HG02852 (cell line): ENCODE measurements around the gene TMEM117.
"Not testable (repeated sequence)": the region's sequence is repeated elsewhere in the genome, so short reads cannot be mapped to it uniquely, and the experiment has no call there.

Source experiments
- ATAC-seq: cut with Tn5 transposase; IDR thresholded peaks from one replicate; pipeline ENCODE4 v1.9.1; 2021; ENCODE audit warnings: mild to moderate bottlenecking, moderate library complexity; ENCODE audit not compliant: unreplicated experiment

Gene TMEM117

DNA sequence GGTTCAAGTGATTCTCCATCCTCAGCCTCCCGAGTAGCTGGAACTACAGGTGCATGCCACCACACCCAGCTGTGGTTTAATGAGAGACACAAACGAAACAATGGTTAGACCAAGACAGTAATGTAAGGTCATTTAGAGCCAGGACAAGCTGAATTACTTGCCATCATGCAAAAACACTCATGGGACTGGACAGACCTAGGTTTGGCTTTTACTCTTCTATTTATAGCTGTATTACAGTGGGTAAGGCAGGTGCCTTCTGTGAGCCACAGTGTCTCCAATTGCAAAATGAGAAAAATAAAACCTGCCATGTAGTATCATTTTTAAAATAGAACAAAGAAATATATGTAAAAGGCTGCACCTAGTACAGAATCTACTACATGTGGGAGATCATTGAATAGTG lies 527.1 kb downstream of the TMEM117 start:
- ATAC-seq: no peak

DNA sequence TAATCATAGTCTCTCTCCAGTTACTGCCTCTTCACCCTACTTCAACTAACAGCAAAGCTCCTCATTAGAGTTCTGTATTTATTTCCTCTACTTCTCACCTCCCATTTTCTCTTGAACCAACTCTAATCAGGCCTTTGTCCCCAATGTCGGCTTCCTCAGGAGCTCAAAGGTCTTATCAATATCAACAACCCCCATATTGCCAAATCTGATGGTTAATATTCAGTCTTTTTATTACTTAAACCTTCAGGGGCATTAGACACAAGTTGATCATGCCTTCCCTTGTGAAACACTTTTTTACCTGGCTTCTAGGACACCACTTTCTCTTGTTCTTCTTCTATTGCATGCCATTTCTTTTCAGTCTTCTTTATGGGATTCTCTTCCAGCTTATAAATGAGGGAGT lies 531.3 kb downstream of the TMEM117 start:
- no peak for ATAC-seq

DNA sequence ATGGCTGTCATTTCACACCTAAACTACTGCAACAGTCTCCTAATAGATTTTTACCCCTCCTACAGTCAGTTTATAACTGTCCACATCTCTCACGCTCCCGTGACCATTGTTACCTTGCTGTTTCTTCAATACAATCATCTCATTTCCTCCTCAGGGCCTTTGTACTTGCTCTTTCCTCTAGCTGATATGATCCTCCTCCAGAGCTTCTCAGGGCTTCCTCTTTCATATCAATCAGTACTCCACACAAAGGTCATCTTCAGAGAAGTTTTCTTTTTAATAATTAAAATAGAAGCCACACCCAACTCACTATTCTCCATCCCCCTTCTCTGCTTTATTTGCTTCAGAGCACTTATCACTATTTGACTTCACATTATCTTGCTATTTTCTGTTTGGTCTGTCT lies 532.0 kb downstream of the TMEM117 start:
- ATAC-seq: no peak

DNA sequence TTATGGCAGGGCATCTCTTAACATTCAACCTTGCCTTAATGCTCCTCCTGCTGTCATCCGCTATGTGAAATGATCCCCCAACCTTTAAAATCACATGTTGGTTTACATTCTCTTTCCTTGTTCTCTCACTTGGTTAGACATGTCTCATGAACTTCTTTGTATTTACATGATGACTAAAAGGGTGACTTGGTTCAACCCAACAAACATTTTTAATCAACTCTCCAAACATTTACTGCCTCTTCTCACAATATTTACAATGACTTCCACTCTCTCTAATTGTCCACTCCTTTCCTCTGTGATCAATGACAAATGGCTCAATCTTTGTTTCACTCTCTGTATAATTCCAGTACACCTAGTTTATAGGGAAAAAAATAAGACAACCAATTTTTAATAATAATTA lies 534.1 kb downstream of the TMEM117 start:
- ATAC-seq: no peak

DNA sequence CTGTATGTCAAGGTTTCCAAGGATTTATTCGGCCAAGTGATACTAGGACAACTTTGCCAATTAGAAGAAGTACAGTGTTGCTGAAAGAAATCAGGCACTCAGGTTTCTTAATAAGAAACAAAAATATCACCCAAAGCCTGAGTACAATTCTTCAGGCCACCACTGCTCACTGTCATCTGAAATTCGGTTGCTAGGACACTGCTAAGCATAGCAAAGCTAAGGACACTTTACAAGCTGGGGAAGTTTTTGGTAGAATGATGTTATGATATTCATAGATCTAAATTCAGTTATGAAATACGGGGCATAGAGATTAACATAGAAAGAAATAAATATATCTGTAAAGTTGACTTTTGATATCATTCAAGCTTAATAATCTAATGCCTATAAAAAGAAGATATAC lies 535.1 kb downstream of the TMEM117 start:
- no peak for ATAC-seq

DNA sequence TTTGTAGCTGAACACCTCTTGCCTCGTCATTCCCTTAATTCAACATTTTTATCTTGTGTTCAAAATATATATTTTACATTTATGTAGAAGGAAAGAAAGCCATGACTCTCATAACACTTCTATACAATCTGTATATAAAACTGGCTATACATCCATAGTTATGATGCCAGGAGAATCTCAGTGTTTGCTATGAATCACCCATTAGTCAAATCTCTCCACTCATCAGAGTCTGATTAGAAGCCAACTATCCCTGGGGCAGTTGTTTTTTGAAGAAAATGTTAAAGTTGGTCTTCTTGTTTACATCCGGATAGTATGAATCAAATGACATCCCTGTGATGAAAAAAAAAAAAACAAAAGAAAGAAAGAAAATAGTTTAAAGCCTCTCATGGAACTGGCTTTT lies 536.4 kb downstream of the TMEM117 start:
- no peak for ATAC-seq

DNA sequence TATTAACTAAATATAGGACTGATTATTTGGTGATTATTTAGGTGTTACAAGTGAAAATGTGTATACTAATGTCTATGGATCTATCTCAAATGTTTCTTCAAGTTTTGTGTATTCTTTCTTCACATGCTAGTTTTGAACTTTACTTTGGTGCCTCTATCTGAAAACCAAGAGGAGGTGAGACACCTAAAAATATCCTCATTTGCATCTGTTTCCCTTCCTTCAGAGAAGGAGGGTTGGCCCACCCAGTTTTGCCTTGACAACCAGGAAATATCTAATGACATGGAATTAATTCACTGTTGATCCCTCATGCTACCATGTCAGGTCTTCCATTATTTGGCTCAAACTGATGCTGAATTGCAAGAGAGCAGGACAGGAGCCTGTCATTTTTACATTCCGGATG lies 539.8 kb downstream of the TMEM117 start:
- ATAC-seq: peak; percentile 69

DNA sequence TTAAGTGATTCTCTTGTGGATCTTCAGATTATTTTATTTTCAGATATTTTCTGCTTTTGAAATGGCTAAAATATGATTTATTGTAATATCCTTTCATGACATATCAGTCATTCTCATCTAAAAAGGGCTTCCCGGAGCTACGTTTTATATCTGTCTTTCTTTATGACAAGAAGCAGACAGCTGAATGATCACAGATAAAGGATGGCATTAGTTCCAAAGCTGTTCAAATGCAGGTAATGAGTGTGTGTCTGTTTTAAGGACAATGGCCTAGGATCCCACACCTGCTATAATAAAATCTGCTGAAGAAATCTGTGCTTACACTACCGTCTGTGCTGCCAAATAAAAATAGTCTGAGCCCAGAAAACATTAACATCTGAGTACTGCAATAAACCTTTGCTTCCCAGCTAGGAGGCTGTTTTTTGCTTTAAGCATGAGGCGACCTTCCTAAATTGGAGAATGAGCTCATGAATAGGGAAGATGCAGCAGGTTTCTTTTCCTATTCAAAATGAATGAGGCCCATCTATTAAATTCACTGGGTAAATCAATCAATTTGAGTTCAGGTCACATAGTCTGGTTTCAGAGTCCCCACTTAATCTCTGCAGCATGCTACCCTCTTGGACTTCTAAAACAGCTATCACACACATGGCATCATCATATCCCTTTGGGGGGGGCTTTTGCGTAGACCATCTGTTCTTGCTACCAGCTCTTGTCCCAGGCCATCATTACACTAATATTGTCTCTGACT lies 541.7 kb downstream of the TMEM117 start:
- ATAC-seq: no peak

DNA sequence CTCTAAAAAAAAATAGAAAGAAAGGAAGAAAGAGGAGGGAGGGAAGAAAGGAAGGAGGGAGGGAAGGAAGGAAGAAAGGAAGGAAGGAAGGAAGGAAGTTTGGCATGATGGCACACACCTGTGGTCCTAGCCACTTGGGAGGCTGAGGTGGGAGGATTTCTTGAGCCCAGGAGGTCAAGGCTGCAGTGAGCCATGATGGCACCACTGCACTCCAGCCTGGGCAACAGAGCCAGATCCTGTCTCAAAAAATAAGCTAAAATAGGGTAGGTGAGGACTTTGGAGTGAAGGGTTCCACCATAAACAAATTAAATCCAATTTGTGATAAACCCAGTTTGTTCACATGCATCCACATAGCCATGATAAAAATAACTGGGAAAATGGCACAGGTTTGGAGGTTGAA lies 543.2 kb downstream of the TMEM117 start:
- not testable (repeated sequence) for ATAC-seq

DNA sequence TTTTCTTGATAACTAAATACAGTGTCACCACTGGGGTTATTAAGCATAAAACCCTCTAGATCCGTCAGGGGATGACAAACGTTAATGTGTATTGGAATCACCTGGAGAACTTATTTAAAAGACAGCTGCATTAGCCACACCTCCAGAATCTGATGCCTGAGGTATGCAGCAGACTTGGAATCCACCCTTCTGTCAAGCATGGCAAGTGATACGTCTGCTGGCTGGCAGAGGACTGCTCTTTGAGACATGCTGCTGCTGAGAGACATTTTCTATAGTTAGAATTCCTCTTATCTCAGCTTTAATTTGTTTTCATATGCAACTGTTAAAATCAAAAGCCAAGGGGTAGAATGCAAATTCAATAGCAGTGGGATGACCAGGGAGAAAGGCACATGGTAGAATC lies 544.0 kb downstream of the TMEM117 start:
- ATAC-seq: no peak

DNA sequence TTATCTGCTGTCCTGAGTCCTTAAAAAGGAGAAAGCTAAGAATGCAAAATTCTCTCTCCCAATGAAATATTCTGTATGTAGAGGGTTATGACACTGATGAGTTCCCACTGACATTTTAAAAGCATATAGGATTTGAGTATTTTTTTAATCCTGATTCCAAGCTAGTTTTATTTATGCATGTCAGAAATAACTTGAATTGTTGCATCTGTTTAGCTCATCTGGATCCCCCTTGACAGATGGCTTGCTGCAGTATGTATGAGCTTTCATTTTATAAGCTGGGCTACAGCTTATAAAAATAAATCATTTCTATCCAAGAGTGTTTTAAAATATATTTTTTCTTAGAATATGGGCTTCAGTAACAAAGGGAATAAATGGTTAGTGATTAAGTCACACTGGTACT lies 545.0 kb downstream of the TMEM117 start:
- ATAC-seq: no peak

DNA sequence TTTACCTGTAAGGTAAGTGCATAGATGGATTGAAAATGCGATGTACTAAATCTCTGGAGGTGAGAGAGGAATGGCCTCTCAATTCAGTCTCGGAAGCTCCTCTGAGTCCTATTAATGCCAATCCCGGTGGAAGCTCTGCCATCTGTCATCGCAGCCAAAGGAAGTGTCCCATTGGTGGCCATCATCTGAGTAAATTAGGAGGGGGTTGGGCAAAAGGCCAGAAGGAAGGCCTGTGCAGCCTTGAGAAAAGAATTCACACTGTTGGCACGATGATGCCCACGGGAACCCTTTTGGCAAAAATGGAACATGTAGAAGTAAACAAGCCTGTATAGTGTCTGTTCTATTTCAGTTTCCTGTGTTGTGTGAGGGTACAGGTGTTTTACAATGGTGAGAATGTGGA lies 545.5 kb downstream of the TMEM117 start:
- no peak for ATAC-seq

DNA sequence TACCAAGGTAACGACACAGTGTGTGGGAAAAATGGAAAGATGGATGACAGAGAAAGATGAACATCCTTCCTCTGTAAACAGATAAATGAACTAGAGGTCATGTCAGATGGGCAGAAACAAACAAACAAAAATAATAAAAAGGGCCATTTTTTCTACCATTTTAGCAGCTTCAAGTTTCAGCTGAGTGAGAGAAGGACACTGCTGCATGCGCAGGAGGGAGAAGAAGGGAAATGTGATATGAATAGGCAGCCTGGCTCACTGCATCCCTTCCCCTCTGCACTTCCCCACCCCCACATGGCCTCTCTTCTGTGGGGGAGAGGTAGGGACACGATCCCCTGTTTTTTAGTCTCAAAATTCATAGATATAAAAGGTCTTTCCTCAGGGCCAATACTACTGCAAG lies 548.3 kb downstream of the TMEM117 start:
- no peak for ATAC-seq

DNA sequence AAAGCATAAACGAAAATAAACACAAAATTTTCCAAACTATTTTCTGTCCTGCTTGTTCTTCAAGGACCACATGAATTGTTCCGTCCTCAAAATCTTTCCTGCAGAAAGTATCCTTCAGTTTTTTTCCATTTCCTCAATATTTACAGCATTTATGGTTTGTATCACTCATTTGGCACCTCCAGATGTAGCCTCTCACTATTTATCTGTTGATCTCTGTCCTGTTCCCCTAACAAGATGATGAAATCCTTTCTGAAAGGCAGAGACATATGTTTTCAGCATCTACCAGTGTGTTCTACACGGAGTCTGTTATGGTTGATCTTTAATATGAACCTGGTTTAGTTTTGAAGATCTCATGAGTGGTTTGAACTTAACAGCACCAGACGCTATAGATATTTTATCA lies 550.1 kb downstream of the TMEM117 start:
- ATAC-seq: no peak

DNA sequence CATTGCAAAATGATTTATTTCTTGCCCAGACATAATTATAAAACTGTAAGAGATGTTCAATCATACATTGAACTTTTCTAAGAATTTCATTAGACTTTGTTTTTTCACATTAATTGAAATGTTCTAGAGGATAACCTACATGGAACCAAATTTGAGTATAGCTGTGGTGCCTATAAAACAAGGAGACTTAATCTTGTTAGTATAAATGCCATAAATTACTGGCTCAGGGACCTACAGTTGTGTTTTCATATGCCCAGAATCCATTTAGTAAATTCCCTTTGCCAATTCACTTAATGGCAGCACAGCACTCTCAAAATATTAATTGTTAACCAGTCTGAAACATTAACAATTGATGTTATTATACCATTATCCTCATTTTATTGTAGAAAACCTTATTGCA lies 551.7 kb downstream of the TMEM117 start:
- no peak for ATAC-seq

DNA sequence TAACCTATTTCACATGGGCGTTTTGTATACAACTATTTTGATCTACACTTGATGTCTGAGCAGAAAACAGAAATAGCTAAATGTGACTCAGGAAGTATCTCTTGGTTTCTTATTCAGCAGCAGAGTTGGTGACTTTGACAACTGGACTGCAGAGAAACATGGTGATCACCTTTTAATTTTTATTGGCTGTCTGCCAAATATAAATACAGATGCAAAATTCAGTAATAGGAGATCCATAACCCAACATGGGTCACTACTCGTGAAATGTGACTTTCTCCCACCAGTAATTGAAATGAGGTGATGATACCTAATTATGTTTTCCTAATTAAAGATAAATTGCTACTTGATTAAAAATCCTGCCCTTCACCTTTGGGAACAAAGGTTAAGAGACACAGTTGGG lies 553.2 kb downstream of the TMEM117 start:
- no peak for ATAC-seq

DNA sequence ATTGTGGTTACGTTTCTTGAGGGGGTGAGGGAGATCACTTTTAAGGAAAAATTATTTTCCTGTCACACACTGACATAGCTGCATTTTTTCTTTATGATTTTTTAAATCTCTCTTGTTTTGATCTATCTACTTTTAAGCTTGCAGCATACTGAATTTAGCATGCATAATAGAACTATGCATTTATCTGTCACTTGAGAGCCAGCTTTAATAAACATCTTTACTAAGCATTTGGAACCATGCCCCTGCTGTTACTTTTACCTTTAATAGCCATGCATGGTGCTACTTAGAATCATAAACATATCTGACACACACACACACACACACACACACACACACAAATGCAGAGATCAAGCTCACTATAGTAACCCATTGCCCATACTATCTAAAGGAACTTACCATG lies 554.0 kb downstream of the TMEM117 start:
- ATAC-seq: no peak

DNA sequence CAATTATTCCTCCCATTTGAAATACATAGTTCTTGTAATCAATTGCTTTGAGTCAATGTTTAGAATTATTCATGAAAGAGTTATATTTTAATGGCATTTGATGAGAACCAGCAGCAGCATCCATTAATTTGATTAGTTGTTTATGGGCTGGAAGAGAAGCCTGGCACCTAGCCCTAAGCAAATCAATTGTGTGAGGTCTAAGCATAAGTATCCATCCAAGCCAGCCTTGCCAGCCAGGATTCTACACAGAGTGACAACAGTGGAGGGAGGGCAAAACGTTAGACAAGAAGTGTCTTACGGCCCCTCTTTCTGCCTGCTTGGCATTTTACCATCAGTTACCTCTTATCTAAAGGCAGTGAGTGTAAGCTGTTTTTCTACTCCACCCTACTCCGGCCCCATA lies 561.8 kb downstream of the TMEM117 start:
- no peak for ATAC-seq

DNA sequence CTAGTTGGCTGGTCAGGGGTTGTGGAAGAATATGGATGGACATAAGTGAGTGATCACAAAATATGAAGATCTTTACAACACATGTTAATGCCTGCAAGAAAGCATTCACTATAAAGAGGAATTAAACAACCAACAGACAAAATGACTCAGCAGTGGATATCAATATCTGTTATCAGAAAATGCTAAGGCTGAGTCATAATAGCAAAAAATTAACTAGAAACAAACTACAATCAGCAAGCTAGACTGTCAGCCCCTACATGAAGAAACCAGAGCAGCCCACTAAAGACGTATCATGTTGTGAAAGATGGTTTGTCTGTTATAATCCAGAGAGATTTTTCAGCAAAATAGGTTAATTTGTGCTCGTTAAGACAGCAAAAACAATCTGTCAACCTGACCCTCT lies 567.3 kb downstream of the TMEM117 start:
- ATAC-seq: no peak

DNA sequence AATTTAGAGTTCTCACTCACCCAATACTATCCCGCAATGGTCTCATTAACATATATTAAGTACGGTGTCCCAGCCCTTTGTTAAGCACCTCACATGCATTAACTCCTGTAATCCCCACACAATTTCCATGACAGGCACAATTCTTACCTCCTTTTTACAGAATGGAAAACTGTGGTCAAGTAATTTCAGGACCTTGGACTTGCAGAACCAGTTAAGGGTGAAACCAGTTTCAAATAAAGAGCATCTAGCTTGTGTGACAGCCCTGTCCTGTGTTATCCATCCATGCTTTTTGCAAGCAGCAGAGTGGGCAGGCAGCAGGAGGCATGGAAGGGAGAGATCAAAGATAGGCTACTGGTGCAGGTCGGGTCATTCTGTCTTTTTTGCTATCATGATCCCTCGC lies 569.4 kb downstream of the TMEM117 start:
- no peak for ATAC-seq

DNA sequence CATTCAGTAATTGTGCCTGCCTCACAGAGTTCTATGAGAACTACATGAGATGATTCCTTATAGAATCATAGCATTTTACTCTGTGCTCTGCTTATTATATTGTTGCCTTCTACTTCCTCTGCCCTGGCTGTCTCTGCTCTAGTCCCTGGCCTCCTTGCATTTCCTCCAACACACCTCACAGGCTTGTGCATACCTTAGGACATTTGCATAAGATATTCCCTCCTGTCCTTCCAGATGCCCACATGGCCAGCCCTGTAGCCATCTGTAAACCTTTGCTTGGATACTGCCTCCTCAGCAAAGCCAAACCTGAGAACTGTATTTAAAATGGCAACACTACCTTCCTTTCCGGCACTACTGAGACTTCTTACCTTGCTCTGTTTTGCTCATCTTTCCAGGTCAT lies 586.7 kb downstream of the TMEM117 start:
- no peak for ATAC-seq

DNA sequence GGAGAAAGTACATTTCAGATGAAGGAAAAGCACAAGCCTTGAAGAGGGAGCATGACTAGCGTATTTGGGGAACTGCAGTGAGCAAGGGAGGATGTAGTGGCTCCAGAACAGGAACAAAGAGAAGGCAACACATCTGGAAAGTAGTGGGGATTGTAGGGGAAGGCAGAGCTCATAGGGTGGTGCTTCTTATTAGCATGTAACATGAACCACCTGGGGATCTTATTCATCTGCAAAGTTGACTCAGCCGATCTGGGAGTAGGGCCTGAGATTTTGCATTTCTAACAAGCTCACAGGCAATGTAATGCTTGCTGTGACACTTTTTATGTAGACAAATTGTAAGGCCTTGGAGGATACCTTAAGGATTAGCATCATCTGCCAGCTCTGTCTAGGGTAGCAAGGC lies 592.9 kb downstream of the TMEM117 start:
- no peak for ATAC-seq

DNA sequence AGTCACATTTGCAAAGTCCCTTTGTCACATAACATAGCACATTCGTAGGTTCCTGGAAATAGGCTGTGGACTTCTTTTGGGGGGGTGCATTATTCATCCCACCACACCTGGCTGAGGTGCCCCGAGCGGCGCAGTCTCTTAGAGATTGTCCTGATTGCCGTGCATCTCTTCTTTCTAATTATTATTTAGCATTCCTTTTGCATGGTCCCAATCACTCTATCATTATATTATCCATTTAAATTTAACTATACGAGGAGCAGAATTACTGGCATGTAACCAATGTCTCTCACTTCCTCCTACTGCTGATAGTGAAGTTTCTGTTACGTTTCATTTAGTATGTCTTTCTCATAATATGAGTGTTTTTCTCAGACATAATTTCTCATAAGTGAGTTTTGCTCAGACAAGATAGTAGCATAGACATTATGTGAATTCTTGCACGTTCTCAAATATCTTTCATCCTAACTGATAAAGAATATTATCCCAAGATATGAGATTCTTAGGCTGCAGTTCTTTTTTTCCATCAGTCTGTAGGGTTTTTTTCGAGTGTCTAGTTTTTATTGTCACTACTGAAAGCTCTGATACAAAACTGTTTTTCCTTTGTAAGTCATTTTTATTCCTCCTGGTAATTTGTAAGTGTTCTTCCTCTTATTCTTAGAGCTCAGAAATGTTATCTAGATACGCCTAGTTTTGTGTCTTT lies 595.9 kb downstream of the TMEM117 start:
- peak; percentile 87 for ATAC-seq
